GM12801 (cell line): ENCODE results near the gene NTRK3.

Experiments used
- TF ChIP-seq, protein P1 (sequence below): IDR thresholded peaks from one replicate; pipeline ENCODE4 v1.5.1; 2011; ENCODE audit warnings: control low read depth; ENCODE audit not compliant: insufficient read length; ENCODE audit errors: extremely low read depth

NTRK3 gene

DNA sequence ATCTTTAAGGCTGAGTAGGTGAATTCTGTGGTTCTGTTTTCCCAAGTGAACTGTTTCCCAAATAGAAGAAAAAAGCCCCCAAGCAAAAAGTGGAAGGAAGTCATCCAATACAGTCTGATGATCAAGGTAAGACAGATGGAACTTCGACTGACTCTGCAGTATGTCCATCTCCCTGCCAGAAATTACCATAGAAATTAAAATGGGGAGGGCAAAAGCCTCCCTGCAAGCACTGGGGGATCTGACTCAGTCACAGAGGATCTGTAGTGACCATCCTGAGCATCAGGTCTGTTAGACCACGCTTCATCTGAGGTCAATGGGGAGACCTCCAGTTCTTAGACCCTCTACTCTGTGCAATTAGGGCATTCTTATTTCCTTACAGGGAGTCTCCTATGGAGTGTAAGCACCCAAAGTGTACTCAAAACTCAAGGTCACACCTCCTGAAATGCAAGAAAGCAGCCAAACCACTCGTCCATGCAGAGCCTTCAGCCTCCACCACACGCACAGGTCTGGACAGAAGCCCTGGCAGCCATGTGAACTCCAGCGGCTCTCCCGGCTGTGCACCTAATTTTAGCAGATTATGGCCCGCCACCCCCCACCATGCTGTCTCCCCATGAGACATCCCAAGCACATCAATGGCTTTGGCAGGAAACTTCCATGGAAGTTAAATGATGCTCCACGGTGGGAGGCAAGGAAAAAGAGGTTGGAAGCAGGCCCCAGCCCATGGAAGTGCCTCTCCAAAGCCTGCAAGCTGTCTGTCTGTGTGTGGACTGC lies 348.7 kb downstream of the NTRK3 start:
- TF ChIP-seq, protein P1, sequence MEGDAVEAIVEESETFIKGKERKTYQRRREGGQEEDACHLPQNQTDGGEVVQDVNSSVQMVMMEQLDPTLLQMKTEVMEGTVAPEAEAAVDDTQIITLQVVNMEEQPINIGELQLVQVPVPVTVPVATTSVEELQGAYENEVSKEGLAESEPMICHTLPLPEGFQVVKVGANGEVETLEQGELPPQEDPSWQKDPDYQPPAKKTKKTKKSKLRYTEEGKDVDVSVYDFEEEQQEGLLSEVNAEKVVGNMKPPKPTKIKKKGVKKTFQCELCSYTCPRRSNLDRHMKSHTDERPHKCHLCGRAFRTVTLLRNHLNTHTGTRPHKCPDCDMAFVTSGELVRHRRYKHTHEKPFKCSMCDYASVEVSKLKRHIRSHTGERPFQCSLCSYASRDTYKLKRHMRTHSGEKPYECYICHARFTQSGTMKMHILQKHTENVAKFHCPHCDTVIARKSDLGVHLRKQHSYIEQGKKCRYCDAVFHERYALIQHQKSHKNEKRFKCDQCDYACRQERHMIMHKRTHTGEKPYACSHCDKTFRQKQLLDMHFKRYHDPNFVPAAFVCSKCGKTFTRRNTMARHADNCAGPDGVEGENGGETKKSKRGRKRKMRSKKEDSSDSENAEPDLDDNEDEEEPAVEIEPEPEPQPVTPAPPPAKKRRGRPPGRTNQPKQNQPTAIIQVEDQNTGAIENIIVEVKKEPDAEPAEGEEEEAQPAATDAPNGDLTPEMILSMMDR, result no peak

DNA sequence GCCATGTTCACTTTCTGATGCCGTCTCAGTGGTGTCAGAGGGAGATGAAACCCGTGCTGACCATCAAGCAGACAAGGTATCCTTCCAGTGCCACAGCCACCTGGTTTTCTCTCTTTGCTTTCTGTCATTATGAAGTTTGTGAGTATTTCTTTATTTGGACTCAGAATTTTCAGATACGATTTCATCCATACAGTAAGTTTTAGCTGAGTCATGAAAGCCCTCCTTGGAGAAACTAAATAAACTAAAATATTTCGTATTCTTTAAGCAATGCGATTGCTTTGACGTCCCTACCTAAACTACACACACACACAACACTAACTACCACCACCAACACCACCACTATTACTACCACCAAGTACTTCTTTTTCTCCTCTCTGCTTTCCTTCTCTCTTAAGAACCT lies 350.1 kb downstream of the NTRK3 start:
- TF ChIP-seq, protein P1, result no peak

DNA sequence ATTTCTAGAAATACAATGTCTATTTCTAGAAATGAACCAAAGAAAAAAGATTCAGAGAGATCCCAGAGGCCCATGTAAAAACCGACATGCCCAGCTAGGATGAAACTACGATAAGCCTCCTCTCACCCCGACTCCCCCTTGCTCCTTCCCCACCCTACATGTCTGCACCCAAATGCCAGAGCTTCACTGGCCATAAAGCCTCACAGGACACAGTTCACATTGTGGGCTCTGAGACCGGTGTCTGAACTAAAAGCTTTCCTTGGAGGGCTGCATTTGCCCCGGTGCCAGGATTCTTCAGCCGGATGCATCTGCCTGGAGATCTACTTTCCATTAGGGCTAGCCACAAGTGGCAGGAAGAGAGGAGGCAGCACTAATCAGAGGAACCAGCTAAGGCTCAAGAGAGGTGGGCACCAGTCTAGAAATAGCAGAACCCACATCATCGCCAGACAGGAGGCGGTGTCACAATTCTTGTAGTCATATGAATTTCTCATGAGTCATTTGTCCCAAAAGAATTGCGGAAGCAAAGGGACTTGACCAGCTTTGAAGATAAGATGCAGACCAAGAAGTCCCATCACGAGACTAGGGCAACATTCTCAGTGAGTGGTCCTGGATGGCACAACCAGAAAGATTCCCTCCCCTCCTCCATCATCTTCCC lies 353.6 kb downstream of the NTRK3 start:
- TF ChIP-seq, protein P1, result no peak

DNA sequence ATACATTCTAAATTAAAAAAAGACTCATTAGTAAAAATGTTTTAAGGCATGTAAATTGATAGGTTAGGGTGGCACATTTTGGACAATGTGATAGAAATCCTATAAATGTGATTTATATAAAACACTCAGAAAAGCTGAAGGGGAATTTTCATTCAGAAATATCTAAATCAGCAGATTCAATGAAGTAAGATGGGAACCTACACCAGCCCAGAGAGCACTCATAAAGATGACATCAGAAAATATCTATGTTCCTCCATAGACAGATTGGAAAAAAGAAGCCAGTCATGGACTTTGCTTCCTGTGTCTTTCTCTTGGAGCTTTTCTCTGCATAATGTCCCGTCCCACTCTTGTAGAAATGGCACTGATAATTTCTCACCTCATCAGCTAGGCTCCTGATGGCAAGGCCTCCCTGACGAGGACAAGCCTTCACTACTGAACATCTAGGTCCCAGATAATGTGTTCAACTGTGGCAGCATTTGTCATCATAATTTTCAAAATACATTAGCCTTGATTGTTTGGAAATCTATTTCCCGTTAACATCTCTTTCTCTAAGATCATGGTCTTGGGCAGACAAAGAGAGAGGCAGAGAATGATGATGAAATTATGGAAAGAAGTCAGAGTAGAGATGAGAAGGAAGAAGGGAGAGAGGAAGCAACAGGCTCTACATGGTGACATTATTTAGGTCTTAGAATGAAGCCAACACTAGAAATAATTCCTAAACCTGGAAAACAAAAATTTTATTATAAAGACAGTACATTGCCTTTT lies 354.4 kb downstream of the NTRK3 start:
- TF ChIP-seq, protein P1, result no peak

DNA sequence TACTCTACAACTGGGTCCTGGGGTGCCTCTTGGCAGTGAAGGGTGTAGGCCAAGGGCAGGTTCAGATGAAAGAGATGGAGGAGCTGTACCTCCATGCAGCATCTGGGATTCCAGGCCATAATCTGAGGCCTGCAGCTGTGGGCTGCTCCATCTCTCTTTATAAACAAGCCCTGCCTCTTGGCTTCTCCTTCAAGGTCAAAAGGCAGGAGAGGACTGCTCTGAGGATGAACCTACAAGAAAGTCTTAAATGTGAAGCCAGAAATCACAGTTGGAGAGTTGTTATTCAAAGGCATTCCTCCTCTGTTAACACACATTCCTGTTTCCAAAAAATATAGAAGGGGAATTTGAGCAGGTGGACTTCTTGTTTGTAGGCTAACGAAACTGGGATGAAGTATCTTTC lies 355.5 kb downstream of the NTRK3 start:
- TF ChIP-seq, protein P1, result no peak

DNA sequence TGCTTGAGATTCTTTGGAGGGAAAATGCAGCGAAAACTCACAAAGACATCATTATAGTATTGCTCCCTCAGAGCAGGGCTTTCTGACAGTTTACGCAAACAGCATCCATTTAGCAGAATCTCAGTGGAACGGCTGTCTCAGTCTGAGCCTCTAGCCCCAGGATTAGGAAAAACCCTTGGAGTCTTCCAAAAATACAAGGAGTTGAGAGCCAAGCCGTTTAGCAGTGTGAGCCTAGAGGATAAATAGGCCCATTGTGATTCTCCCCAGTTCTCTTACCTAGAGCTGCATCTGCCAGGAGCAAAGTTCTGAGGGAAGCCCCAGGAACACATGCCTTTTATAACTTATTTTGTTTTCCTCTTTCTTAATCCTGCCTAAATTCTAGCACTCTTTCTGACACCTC lies 359.6 kb downstream of the NTRK3 start:
- TF ChIP-seq, protein P1, result no peak

DNA sequence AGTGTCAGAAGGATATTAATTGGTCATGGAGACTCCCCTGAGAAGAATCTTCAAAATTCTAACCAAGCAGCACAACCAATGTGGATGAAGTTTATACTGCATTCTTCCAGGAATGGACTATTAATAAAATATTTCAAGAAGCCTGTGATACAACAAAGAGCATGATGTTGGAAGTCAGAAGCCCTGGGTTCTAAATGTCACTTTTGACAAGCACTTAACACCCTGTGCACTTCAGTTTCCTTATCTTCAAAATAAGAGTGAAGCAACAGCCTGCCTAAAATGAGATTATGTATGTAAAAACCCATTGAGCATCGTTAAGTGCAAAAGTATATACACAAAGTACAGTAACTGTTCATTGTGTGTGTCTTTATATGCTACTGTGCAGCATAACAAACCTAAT lies 369.4 kb downstream of the NTRK3 start:
- TF ChIP-seq, protein P1, result no peak
